Tibial nerve (tissue), 4 donors: ENCODE measurements around the gene PITRM1. TPM values are rescaled to one million over a fixed set of nuclear protein-coding genes. Genes with fewer than 3 reads are reported as not detected.

ENCODE experiments used
- DNase-seq, 2 donors: peaks; one replicate each; pipeline ENCODE4 v3.0.0-alpha.2; 2019; ENCODE audit warnings: low spot score in 2 of 2
- H3K27ac ChIP-seq, 4 donors: fragments of 200-600 bp; sonication (generic) in 3 of 4; one replicate each; pipeline ENCODE4 v1.5.1; 2017 to 2019; ENCODE audit warnings: mild to moderate bottlenecking in 1 of 4
- H3K27me3 ChIP-seq, 2 donors: fragments of 200-600 bp; sonication (generic) in 1 of 2; one replicate each; pipeline versions ENCODE4 v1.5.1 to v1.6.0; 2017 to 2019
- H3K36me3 ChIP-seq, 3 donors: fragments of 200-600 bp; sonication (generic); one replicate each; pipeline ENCODE4 v1.5.1; 2018 to 2019
- H3K4me1 ChIP-seq, 4 donors: fragments of 200-600 bp; sonication (generic) in 3 of 4; one replicate each; pipeline ENCODE4 v1.5.1; 2017 to 2019
- H3K4me3 ChIP-seq, 4 donors: fragments of 200-600 bp; sonication (generic) in 3 of 4; one replicate each; pipeline ENCODE4 v1.5.1; 2017 to 2019; ENCODE audit warnings: mild to moderate bottlenecking in 1 of 4, moderate library complexity in 1 of 4
- H3K9me3 ChIP-seq, 4 donors: fragments of 200-600 bp; sonication (generic) in 3 of 4; one replicate each; pipeline ENCODE4 v1.5.1; 2017 to 2019
- CTCF ChIP-seq, 5 experiments: fragments of 200-600 bp in 3 of 5; fragments of 450-650 bp in 2 of 5; sonication (generic) in 3 of 5; IDR thresholded peaks; one replicate each; pipeline ENCODE4 v1.5.1; 2016 to 2019; ENCODE audit warnings: antibody characterized with exemption in 5 of 5, mild to moderate bottlenecking in 3 of 5, moderate library complexity in 2 of 5
- EP300 ChIP-seq, 2 donors: sonication (generic); formaldehyde crosslinking; IDR thresholded peaks; one replicate each; pipeline ENCODE4 v1.6.1; 2017; ENCODE audit warnings: antibody characterized with exemption in 2 of 2, mild to moderate bottlenecking in 1 of 2
- POLR2A ChIP-seq, 2 donors: fragments of 450-650 bp; IDR thresholded peaks; one replicate each; pipeline ENCODE4 v1.6.1; 2017; ENCODE audit warnings: antibody characterized with exemption in 2 of 2, mild to moderate bottlenecking in 2 of 2, moderate library complexity in 2 of 2
- WGBS, 2 donors: methylation state at CpG; one replicate each; pipeline ENCODE4 v1.1.5; 2018; 5-methylcytosine and 5-hydroxymethylcytosine counted together
- total RNA-seq, 4 donors: library from RNA; depleted of rRNA; stranded (reverse); fragments of >200 nt; gene quantifications; one replicate each; pipeline ENCODE4 v1.1.0, GENCODE V29; 2016

Gene PITRM1
- total RNA-seq, 4 donors from 2014 or later = 55.5 to 83.7 (median 59.7) TPM

- WGBS, 2 donors = 81 to 86% methylated on average over 30 to 31 of the region's 31 CpGs
- no peak for DNase-seq
- no peak overlapping the region for H3K27ac ChIP-seq
- H3K36me3 ChIP-seq = no peaks in the 10 kb centered on the region
- no peaks in the 10 kb centered on the region for H3K9me3 ChIP-seq
- no peak for TF ChIP-seq POLR2A (IDR thresholded peaks at IDR 0.05)
- TF ChIP-seq CTCF (IDR thresholded peaks at IDR 0.05) = no peak
- no peak for TF ChIP-seq EP300 (IDR thresholded peaks at IDR 0.05)
- no peak overlapping the region for H3K4me3 ChIP-seq
- no peaks in the 10 kb centered on the region for H3K4me1 ChIP-seq
- H3K27me3 ChIP-seq = no peaks in the 10 kb centered on the region
Measured at GRCh38 chr10:3208481-3209406, 36.2 kb upstream of the PITRM1 start.

GRCh38 chr10:3207351-3207750 lies 34.8 kb upstream of the PITRM1 start:
- Histone ChIP-seq H3K4me3 (no peak overlapping the region), H3K27me3 (no peaks in the 10 kb centered on the region), H3K36me3 (no peaks in the 10 kb centered on the region), H3K9me3 (no peaks in the 10 kb centered on the region), H3K27ac (no peak overlapping the region), H3K4me1 (no peaks in the 10 kb centered on the region)
- DNase-seq = no peak
- no peak for TF ChIP-seq CTCF (IDR thresholded peaks at IDR 0.05)
- TF ChIP-seq POLR2A (IDR thresholded peaks at IDR 0.05) = no peak
- no peak for TF ChIP-seq EP300 (IDR thresholded peaks at IDR 0.05)
- WGBS, 2 donors = 64 to 74% methylated on average over 8 of the region's 8 CpGs

GRCh38 chr10:3206511-3207157 lies 34.1 kb upstream of the PITRM1 start:
- H3K9me3 ChIP-seq = no peaks in the 10 kb centered on the region
- DNase-seq = no peak
- no peaks in the 10 kb centered on the region for H3K4me1 ChIP-seq
- WGBS, 2 donors = 68 to 71% methylated on average over 11 of the region's 11 CpGs
- no peaks in the 10 kb centered on the region for H3K36me3 ChIP-seq
- H3K27me3 ChIP-seq = no peaks in the 10 kb centered on the region
- no peak for TF ChIP-seq EP300 (IDR thresholded peaks at IDR 0.05)
- no peak for TF ChIP-seq POLR2A (IDR thresholded peaks at IDR 0.05)
- no peak for TF ChIP-seq CTCF (IDR thresholded peaks at IDR 0.05)
- no peak overlapping the region for H3K4me3 ChIP-seq
- H3K27ac ChIP-seq = no peak overlapping the region

GRCh38 chr10:3203972-3204371 lies 31.4 kb upstream of the PITRM1 start:
- 64 to 65% methylated on average over 4 of the region's 4 CpGs for WGBS, 2 donors
- Histone ChIP-seq H3K4me3 (no peak overlapping the region), H3K4me1 (no peaks in the 10 kb centered on the region), H3K27me3 (no peaks in the 10 kb centered on the region), H3K36me3 (no peaks in the 10 kb centered on the region), H3K27ac (no peak overlapping the region), H3K9me3 (no peaks in the 10 kb centered on the region)
- TF ChIP-seq EP300 (IDR thresholded peaks at IDR 0.05) (no peak), POLR2A (IDR thresholded peaks at IDR 0.05) (no peak), CTCF (IDR thresholded peaks at IDR 0.05) (no peak)
- DNase-seq = no peak
